Glomerular visceral epithelial cell (primary cell): ENCODE measurements around the gene ST8SIA2.
A peak's percentile ranks its signal among the peaks of the same experiment; 100 is the strongest.

ENCODE experiments used
- DNase-seq: peaks from one replicate; pipeline ENCODE4 v3.0.0-alpha.2; 2016; ENCODE audit errors: extremely low spot score

ST8SIA2 gene, protein sequence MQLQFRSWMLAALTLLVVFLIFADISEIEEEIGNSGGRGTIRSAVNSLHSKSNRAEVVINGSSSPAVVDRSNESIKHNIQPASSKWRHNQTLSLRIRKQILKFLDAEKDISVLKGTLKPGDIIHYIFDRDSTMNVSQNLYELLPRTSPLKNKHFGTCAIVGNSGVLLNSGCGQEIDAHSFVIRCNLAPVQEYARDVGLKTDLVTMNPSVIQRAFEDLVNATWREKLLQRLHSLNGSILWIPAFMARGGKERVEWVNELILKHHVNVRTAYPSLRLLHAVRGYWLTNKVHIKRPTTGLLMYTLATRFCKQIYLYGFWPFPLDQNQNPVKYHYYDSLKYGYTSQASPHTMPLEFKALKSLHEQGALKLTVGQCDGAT

DNA sequence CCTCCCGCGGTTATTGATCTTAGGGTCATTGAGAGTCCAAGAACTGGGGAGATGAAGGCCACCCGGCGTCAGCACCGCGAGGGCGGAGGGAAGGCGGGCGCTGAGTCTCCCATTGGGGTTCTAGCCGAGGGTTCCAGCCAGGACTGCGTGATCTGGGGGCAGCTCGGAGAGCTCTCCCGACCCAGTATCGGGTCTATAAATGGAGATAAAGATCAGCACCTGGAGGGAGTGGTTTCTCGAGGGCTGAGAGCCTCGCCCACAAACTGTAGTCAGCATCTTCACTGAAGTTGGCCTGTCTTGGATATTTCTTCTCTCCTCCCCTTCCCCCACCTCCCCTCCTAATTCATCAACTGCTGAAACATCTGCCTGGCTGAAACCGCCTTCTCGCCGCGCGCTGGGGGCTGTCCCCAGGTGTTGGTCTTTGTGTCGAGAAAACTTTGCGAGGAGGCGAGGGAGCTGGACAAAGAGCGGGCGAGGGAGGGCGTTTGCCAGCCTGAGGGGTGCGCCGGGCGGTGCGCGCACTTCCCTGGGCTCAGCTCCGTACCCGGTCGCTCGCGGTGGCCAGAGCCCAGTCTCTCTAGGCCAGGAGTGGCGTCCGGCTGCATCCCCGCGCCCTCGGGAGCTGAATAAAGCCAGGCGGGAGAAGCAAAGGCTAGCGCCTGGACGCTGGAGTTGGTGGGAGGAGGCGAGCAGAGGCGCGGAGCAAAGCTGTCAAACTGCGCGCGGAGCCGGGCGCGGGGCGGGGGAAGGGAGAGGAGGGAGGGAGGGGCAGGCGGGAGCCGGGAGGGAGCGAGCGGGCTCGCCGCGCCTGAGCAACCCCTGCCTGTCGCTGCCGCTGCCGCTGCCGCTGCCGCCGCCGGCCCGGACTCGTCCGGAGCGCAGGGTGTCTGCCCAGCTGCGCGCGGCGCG is at the start of gene ST8SIA2:
TSS of gene ST8SIA2 (plus strand) at position 811 of the 909 bp plus-strand sequence. CDS start 184 bp downstream, outside the sequence.
- peak; percentile 4 for DNase-seq

DNA sequence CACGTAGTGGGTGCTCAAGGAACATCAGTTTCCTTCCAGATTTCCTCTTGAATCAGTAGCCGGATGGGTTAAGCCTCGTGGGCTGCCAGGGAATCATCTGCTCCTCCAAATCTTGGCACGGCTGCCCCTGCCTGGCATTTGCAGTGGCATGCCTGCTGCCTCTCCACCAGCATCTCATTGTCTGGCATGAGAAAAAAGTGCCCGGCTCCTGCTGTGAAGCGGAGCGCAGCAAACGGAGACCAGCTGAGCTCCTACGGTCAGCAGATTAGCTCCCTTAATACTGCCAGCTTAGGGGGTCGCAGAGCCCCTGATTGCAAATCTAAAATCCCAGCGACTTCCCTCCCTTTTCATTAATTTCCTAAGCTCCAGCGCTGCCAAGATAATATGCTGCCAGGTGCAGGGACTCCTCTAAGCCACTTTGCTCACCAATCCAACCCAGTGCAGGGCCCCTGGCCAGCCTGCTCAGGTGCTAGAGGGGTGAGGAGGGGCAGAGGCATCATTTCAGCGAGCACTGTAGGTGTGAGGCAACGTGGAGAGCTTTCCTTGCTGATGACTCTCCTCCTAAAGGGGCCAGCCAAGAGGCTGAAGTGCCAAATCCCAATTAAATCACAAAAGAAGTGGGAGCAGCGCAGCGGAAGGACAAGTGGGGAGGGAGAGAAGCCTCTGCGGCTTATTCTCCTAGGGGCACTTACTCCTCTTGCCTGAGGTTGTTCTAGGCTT is 49.6 kb upstream of the ST8SIA2 start:
- DNase-seq = no peak

DNA sequence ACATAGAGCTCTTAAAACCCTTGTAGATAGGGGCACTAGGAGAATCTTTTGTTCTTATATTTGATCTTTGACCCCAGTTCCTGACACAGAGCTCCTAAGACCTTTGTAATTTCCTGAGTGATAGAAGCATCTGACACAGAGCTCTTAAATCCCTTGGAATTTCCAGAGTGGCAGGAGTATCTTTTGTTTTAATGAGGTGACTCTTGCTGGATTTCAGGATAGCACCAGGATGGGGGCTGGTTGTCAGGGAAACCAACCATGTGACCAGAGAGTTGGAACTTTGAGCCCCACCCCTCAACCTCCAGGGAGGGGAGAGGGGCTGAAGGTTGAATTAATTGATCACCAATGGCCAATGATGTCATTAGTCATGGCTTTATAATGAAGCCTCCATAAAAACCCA is 47.6 kb upstream of the ST8SIA2 start:
- no peak for DNase-seq

DNA sequence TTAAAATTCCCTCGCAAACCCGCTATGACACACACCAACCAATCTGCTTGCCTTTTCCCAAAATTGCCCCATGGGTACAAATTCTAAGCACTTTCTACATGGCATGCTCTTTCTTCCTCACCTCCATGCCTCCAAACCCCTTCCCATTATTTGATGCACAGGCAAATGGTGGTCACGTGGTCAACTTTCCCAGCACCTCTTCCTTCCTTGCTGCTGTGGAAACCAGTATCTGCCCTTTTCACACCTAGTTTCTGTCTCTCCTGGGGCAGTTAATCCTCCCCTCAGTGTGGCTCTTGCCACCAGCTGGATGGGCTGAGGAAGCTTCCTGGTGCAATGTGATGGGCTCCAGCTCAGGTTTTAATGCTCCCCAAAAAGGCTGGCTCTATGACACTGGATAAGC is 38.4 kb upstream of the ST8SIA2 start:
- DNase-seq = no peak

DNA sequence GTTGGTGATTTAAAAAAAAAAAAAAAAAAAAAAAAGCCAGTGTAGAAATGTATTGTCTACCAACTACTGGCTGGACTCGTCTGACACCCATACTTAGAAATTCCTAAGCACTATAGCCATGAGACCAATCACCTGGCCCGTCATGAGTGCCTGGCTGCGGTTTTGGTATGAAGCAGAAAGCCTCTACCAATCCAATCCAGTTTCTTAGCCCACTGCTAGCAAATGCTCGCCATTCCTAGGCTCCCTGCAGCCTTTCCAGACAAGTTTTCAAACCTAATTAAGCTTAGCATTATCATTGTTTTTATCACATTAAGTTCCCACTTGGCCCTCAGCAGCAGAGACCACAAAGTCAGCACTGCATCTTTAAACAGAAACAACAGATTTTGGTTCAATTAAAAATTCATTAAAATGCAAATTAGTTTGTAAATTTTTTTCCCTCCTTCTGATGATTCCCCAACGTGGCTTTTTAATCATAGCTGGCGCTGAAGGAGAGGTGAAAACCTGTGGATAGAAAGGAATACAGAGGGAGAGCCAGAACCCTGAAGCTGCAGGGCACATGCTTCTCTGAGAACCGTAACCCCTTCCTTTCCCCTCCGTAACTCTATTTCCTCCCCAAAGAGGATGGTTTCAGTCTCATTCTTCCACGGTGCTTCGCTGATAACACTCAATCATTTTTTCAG is 32.2 kb upstream of the ST8SIA2 start:
- DNase-seq = no peak

DNA sequence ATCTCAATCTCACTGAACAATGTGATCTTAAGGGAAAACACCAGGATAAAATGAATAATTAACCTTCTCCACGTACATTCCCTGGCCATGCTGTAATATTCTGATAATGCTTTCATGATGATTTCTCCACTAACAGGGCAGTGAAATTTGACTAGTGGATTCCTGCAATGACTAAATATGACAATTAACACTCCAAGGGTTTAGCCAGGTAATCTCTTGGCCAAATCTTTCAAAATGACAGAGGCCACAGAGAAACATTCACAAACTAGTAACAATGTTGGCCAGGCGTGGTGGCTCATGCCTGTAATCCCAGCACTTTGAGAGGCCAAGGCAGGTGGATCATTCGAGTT is 31.7 kb upstream of the ST8SIA2 start:
- no peak for DNase-seq

DNA sequence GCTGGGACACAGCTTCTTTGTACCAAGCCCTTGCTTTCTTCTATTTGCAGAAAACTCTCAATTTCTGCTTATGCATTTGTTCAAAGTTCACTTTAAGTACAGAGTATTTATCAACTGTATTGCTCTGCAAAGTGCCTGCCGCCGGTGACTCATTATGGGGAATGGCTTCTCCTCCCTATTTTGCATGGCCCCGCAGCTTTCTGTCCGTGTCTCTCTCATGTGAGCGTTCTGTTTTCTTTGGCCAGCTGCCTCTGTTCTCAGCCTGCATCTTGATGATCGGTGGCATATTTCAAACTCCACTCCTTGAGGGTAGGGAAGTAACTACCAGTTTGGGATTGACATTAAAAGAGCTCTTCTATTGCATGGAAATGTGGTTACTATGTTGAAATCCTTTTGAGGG is 28.6 kb upstream of the ST8SIA2 start:
- DNase-seq = no peak

DNA sequence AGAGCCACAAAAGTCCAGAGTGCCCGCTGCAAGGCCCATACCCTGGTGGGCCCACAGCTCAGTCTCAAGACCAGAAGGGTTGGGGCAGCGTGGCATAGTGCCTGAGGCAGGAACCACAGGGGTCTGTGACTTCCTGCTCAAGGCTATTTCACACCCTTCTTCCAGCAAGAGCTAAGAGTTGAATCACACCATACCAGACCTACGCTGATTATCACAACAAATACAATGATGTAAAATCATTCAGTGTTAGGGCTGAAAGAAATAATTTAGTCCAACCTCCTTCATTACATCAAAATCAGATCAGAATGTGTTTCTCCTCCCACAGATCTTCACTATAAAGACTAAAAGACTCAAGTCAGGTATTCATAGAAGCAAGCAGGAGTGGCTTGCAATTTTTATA is 27.8 kb upstream of the ST8SIA2 start:
- DNase-seq = no peak

DNA sequence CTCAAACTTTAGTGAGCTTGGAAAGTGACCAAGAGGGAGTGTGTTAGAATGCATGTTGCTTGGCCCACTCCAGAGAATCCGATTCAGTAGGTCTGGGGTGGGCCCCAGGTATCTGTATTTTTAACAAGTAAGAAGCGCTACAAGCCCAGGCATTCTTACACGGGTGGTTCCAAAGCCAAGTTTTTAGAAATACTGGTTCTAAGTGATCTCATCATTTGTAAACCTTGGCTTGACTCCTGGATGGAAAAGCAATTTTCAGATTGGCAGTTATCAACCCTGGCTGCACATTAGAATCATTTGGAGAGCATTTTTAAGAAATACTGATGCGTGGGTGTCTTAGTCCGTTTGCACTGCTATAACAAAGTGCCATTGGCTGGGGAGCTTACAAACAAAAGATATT is 27.3 kb upstream of the ST8SIA2 start:
- DNase-seq = no peak

DNA sequence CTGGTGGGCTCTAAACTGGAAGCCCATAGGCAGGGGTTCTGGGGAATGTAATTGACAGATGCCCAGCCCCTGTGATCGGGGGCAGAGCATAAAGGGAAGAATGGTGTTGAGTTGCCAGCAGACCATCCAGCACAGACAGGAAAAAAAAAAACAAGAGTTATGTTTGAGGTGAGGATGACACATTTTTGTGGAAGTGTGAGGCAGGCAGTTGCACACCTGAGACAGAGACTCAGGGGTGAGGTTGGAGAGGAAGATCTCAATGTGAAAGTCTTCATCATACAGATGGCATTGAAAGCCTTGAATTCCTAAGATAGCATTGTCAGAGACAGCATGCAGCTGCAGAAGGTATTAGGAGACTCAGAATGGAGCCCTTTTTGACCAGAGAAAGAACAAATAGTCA is 18.6 kb upstream of the ST8SIA2 start:
- no peak for DNase-seq

DNA sequence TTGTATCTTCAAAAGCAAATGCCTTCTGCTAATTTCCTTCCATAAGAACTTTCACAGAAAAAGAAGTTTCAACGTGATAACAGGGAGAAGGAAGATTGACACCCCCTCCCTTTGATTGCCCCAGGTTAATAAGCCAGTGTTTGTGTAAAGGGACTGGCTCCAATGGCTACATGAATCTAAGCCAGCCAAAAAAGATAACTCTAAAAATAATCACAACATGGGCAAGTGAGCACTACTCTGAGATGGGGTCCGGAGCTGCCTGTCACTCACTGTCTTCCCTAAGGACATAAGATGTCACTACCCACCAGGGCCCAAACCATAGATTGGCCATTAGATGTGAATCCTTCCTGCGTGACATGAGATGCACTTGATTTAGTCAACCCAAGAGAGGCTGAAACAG is 17.6 kb upstream of the ST8SIA2 start:
- DNase-seq = no peak

DNA sequence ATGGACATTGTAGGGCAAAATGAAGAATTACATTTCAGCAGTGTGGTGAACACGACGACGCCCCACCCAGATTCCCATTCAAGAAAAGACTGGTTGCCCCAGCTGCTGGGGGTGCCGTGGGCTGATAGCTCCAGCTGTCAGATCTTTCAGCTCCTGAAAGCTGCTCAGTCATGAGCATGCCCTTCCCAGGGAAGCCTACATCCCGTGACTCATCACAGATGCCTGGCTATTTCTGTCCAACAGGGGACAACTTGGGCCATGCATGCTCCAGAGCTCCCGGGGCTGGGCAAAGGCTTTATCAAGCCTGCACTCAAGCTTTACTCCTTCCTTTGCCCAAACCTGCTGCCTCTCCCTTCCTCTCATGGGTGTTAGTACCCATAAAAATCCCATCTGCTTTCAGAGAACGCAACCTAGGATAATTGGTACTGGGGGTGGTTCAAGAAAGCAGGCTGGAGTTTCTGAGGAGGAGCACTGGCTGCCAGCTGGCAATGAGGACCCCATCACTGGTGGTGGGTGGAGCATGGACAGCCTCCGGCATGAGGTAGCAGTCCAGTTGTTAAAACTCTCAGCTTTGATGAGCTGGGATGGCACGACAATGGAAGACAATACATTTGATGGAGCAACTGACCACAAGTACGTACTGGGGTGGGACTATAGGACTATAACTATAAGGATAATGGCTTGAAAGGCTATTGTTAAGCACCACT is 16.4 kb upstream of the ST8SIA2 start:
- DNase-seq = no peak

DNA sequence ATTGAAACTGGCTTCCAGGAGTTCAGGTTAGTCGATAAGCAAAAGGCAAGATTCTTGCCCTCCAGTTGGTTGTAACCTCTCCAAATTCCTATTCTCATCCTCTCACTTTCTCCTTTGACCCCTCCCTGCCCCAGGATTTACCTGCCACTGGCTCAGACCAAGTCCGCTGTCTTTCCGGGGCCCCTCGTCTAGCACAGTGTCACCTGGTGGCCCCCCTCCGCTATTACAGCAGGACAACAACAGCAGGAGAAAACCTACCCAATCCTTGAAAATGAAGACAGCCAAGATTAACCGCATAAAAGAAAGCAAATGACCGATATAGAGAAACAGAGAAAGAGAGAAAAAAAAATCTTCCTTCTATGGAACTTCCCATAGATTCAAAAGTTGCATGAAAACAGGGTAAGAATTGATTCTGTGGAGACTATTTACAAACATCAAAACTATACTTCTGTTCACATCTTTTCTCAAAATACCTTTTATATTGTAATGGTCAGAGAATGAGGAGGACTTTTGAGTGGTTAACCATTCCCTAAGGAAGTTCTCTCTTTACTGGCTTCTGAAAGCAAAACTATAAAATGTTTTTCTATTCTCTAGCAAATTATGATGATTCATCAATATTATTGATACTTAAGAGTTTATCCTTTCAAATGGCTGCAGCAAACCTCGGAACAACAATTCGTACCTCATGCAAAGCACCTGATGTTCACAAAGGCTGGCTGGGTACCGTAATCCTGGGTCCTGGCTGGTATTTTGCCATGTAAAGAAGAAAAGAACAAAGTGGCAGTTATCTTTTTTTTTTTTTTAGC is 10.0 kb upstream of the ST8SIA2 start:
- no peak for DNase-seq

DNA sequence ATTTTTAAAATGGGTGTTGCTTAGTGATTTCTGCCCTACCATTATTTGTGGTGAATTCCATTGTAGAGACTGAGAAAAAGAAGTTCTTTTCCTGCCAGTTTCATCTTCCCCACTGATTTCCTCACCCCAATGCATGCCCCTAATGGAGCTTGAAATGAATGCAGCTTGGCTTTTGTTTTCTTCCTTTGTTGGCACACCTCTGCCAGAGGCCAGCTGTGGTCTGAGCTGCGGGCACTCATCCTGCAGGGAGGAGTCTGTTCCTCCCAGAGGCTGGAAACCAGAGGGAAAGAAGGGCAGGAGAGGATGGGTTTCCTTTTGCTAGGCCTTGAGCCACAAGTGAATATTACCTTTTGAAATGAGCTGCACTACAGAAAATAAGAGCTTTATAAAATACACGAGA is 9.3 kb upstream of the ST8SIA2 start:
- DNase-seq = no peak

DNA sequence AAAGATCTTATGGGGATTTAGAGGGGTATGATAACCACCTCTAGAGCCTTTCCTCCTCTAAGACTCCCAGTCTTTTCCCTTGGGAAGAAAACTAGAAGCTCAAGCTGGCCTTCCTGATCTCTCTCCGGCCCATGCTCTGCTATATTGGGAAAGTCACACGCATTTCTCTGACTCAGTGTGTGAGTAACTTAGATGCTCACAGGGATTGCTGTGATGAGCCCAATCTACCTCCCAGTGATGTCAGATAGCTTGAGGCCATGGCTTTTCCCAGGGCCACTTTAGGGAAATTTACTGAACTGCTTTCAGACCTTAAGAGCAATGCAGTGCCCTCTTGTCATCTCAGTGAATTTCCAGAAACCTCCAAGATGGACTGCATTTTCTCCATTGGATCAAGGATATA is 8.6 kb upstream of the ST8SIA2 start:
- no peak for DNase-seq

DNA sequence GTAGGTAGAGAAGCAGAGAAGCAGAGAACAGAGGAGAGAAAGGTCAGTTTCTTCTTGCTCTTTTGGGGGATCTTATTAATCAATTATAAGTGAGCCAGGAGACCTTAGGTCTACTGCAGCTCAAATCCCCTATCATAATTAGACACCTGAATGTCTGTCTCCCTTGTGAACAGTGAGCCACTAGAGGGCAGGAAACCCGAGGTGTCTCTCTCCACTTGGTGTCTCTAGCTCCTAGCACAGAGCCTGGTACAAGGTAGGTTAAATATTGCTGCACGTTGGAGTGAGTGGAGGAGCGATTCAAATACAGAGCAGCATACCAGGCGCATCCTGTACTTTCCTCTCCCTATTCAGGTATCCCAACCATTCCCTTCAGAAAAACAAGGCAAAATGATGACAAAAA is 2.0 kb upstream of the ST8SIA2 start:
- DNase-seq = no peak

DNA sequence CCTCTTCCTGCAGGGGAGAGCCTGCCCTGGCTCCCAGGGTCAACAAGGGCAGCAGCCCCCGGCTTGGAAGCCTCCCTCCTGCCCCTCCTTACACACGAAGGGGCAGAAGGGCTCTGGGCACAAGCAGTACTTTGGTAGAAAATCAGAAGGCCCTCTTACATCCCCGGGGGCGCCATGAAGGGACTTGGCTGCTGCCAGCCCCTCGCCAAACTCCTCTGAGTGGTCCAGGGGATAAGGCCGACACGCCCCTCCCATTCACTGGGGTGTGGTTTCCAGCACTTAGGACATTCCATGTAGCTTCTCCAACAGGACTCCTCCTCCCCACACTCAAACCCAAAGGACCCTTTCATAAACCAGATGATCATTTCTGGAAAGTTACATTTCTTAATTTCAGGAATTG is 1.2 kb upstream of the ST8SIA2 start:
- DNase-seq = no peak

DNA sequence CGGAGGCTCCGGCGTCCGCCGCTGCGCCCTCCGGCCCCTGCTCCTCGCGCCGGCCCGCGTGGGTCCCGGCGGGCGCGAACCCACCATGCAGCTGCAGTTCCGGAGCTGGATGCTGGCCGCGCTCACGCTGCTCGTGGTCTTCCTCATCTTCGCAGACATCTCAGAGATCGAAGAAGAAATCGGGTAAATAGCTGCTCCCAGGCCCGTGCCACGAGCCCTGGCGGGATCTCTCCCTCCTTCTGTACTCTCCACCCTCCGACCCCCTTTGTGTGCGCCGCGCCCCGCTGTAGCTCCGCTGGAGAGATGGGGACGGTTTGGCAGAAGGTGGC is 263 bp downstream of the ST8SIA2 start:
- no peak for DNase-seq

DNA sequence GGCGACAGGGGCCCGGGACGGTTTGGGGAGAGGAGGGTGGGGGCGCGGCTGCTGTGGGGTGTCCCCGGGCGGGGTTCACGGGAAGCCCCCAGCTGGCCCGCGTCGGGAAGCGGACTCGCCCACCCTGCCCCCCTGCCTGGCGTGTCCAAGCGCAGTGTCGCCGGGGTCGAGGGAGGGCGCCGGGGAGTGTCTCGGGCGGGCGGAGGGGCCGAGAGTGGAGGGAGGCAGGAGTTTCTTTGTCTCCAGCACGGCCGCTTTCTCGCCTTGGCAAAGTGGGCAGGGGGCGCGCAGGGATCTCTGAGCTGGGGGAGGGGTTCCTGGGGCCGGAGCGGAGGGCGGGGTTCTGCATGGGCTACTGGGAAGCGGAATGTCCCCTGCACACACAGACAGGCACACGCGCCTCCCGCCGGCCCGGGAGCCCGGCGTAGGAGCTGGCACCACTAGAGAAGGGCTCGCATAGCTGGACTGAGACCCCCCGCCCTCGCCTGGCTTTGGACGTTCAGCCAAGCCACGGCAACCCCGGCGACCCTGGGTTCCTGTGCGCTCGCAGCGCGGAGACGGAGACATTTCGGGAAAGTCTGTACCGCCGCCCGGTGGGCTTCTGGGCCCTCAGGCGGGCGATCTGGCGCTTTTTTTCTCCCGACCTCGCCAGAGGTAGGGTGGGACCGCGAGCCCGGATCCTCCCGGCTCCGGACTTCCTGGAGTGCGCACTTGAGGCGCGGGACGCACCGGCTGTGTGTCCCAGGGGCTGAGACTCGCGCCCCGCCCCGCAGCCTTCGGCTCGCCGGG is 822 bp downstream of the ST8SIA2 start:
- no peak for DNase-seq
